GM13976 (cell line): ENCODE measurements around the gene HAPSTR1.
"Not testable (repeated sequence)": the region's sequence is repeated elsewhere in the genome, so short reads cannot be mapped to it uniquely, and the experiment has no call there.

Source experiments
- DNase-seq: peaks from one replicate; pipeline ENCODE4 v3.0.0; 2012; ENCODE audit warnings: low spot score
- CTCF ChIP-seq: IDR thresholded peaks from 2 replicates; pipeline ENCODE4 v1.5.1; 2012; ENCODE audit warnings: borderline replicate concordance, mild to moderate bottlenecking; ENCODE audit not compliant: insufficient read depth; ENCODE audit errors: extremely low read depth, missing control alignments, control extremely low read depth
- in situ Hi-C: fragments of 300-500 bp; cut with MboI; formaldehyde crosslinking; loops from one replicate; pipeline ENCODE4 v1.12.0; 2022; ENCODE audit warnings: low sequenced_read_pairs, mixed read lengths, inconsistent platforms; ENCODE audit not compliant: unreplicated experiment

HAPSTR1 gene

GRCh38 chr16:9090960-9091866, at the start of gene HAPSTR1:
Gene HAPSTR1 (plus strand): TSS chr16:9091644. CDS start chr16:9092045, 401 bp downstream.
- in situ Hi-C loops, result no loop called here
- no peak for TF ChIP-seq CTCF
- DNase-seq, result peak; percentile 97

GRCh38 chr16:9042533-9042932, 48.9 kb upstream of the HAPSTR1 start:
- in situ Hi-C loops, result no loop called here
- DNase-seq, result no peak
- no peak for TF ChIP-seq CTCF

GRCh38 chr16:9042964-9043680, 48.3 kb upstream of the HAPSTR1 start:
- in situ Hi-C loops, result no loop called here
- DNase-seq, result no peak
- TF ChIP-seq CTCF, result no peak

GRCh38 chr16:9045562-9045961, 45.9 kb upstream of the HAPSTR1 start:
- in situ Hi-C loops, result not testable (repeated sequence)

GRCh38 chr16:9046667-9047055, 44.8 kb upstream of the HAPSTR1 start:
- DNase-seq, result no peak
- in situ Hi-C loops, result no loop called here
- no peak for TF ChIP-seq CTCF

More at GRCh38 chr16:9045562-9045961, 45.9 kb upstream of the HAPSTR1 start:
- DNase-seq, result not testable (repeated sequence)

GRCh38 chr16:9047689-9048301, 43.6 kb upstream of the HAPSTR1 start:
- TF ChIP-seq CTCF, result no peak
- peak; percentile 51 for DNase-seq
- in situ Hi-C loops, result no loop called here

GRCh38 chr16:9048302-9048700, 43.1 kb upstream of the HAPSTR1 start:
- TF ChIP-seq CTCF, result no peak
- DNase-seq, result no peak
- in situ Hi-C loops, result no loop called here
